NCI-H524 treated with DMSO at 0.1 percent for 48 hours (cell line): ENCODE data around the gene LRRC23.
"Not testable (repeated sequence)": the region's sequence is repeated elsewhere in the genome, so short reads cannot be mapped to it uniquely, and the experiment has no call there.

Experiments used
- DNase-seq: peaks from one replicate; lab custom pipeline; 2025; lab: John Stamatoyannopoulos, UW

LRRC23 gene

GRCh38 chr12:6904280-6905276, at the start of gene LRRC23:
LRRC23 (plus strand) TSS chr12:6904822; CDS start chr12:6905634, 812 bp downstream.
- DNase-seq: peak; percentile 83

GRCh38 chr12:6855322-6855721, 49.3 kb upstream of the LRRC23 start:
- no peak for DNase-seq

GRCh38 chr12:6858799-6859198, 45.8 kb upstream of the LRRC23 start:
- DNase-seq: no peak

- DNase-seq: no peak
These were observed 44.5 kb upstream of the LRRC23 start for GRCh38 chr12:6860116-6860515.

GRCh38 chr12:6860942-6861341, 43.7 kb upstream of the LRRC23 start:
- no peak for DNase-seq

- no peak for DNase-seq
These were observed 43.2 kb upstream of the LRRC23 start for GRCh38 chr12:6861391-6861790.

GRCh38 chr12:6863033-6863432, 41.6 kb upstream of the LRRC23 start:
- DNase-seq: no peak

- DNase-seq: no peak
These were observed 40.9 kb upstream of the LRRC23 start for GRCh38 chr12:6863586-6864321.

- DNase-seq: not testable (repeated sequence)
These were observed 39.3 kb upstream of the LRRC23 start for GRCh38 chr12:6865307-6865706.

- DNase-seq: no peak
These were observed 38.3 kb upstream of the LRRC23 start for GRCh38 chr12:6866163-6866919.

GRCh38 chr12:6866920-6867412, 37.7 kb upstream of the LRRC23 start:
- no peak for DNase-seq

GRCh38 chr12:6867413-6868210, 37.0 kb upstream of the LRRC23 start, which contains the start of gene TPI1:
TPI1 (plus strand) TSS chr12:6867531; CDS start chr12:6867567, 36 bp downstream.
- DNase-seq: no peak

- no peak for DNase-seq
These were observed 36.2 kb upstream of the LRRC23 start for GRCh38 chr12:6868211-6869048.

GRCh38 chr12:6869049-6870021, 35.3 kb upstream of the LRRC23 start:
- peak; percentile 36 for DNase-seq

GRCh38 chr12:6870304-6870703, 34.3 kb upstream of the LRRC23 start:
- not testable (repeated sequence) for DNase-seq

- DNase-seq: no peak
These were observed 33.3 kb upstream of the LRRC23 start for GRCh38 chr12:6871052-6871957.
